ENCODE measurements around the gene RBBP8NL.

RBBP8NL gene

GRCh38 chr20:62387933-62388635 is 39.3 kb downstream of the RBBP8NL start:
- Histone ChIP-seq H3K4me1 (ENCODE audit: control insufficient read depth, insufficient read depth, low read length, poor library complexity, severe bottlenecking) (peaks cover 14% of the 10 kb centered on the region), H3K4me3 (ENCODE audit: extremely low read depth, insufficient read depth, low read length, poor library complexity, severe bottlenecking) (peak overlapping the region; percentile 99), H3K9me3 (ENCODE audit: control insufficient read depth, low read length) (no peaks in the 10 kb centered on the region), H3K36me3 (ENCODE audit: control insufficient read depth, insufficient read depth, low read length) (peaks cover 55% of the 10 kb centered on the region), H3K27ac (ENCODE audit: low read depth, low read length, severe bottlenecking) (no peak overlapping the region)
- 81 to 85% methylated on average over 15 to 17 of the region's 20 CpGs for WGBS, 2 experiments (ENCODE audit: insufficient coverage in 2 of 2)

GRCh38 chr20:62387219-62387913 is 40.0 kb downstream of the RBBP8NL start:
- peaks cover 55% of the 10 kb centered on the region for H3K36me3 ChIP-seq (ENCODE audit: control insufficient read depth, insufficient read depth, low read length)
- H3K27ac ChIP-seq (ENCODE audit: low read depth, low read length, severe bottlenecking): peak overlapping the region; percentile 18
- no peaks in the 10 kb centered on the region for H3K9me3 ChIP-seq (ENCODE audit: control insufficient read depth, low read length)
- peak overlapping the region; percentile 99 for H3K4me3 ChIP-seq (ENCODE audit: extremely low read depth, insufficient read depth, low read length, poor library complexity, severe bottlenecking)
- 4 to 6% methylated on average over 30 to 36 of the region's 47 CpGs for WGBS, 2 experiments (ENCODE audit: insufficient coverage in 2 of 2)
- peaks cover 14% of the 10 kb centered on the region for H3K4me1 ChIP-seq (ENCODE audit: control insufficient read depth, insufficient read depth, low read length, poor library complexity, severe bottlenecking)

DNA sequence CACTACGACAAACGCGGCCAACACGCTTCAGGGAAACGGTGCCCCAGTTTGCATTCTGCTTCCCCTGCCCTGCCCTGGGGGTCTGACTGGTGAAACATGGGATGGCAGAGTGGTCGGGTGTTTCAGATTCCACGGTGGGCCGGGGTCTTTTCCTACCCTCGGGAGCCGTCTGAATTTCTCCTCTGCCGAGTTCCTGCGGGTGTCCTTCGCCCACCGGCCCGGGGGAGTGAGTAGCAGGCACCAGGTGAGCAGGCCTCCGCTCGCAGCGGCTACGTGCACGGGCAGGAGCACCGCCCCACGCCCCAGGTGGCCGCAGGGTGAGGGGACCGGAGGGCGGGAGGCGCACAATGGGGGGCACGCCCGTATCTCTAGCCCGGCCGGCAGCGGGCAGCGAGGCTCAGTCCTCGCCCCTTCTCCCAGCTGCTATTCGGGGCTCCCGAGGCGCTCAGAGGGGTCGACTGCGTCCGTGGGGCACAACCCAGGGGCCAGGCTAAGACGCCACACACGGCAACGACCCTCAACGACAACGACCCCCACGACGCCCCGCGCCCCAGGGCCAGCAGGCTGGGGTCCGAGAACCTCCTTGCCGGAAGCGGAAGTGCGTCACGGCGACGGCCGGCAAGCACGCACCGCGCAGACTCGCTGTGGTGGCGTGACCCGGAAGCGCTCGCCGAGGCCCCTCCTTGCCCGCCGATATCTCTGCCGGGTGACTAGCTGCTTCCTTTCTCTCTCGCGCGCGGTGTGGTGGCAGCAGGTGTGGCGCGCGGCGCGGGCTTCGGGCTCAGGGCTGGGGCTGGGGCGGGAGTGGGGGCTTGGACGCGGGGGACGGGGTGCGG is 40.7 kb downstream of the RBBP8NL start, which contains the start of gene RPS21:
TSS of gene RPS21 (plus strand) at position 721 of the 836 bp plus-strand sequence. CDS start 236 bp downstream, outside the sequence.
- Histone ChIP-seq H3K27ac (ENCODE audit: low read depth, low read length, severe bottlenecking) (peak within 1 kb of the TSS; percentile 83), H3K4me3 (ENCODE audit: extremely low read depth, insufficient read depth, low read length, poor library complexity, severe bottlenecking) (peak within 1 kb of the TSS; percentile 99), H3K4me1 (ENCODE audit: control insufficient read depth, insufficient read depth, low read length, poor library complexity, severe bottlenecking) (peaks cover 16% of the 10 kb centered on the region), H3K36me3 (ENCODE audit: control insufficient read depth, insufficient read depth, low read length) (peaks cover 62% of the 10 kb centered on the region), H3K9me3 (ENCODE audit: control insufficient read depth, low read length) (no peaks in the 10 kb centered on the region)
- WGBS, 2 experiments (ENCODE audit: insufficient coverage in 2 of 2): 0 to 1% methylated on average over 57 to 71 of the region's 83 CpGs

GRCh38 chr20:62382306-62383198 is 44.8 kb downstream of the RBBP8NL start:
- H3K4me1 ChIP-seq (ENCODE audit: control insufficient read depth, insufficient read depth, low read length, poor library complexity, severe bottlenecking): peaks cover 26% of the 10 kb centered on the region
- H3K4me3 ChIP-seq (ENCODE audit: extremely low read depth, insufficient read depth, low read length, poor library complexity, severe bottlenecking): no peak overlapping the region
- WGBS, 2 experiments (ENCODE audit: insufficient coverage in 2 of 2): 65 to 67% methylated on average over 12 to 15 of the region's 18 CpGs
- peaks cover 24% of the 10 kb centered on the region for H3K36me3 ChIP-seq (ENCODE audit: control insufficient read depth, insufficient read depth, low read length)
- H3K27ac ChIP-seq (ENCODE audit: low read depth, low read length, severe bottlenecking): no peak overlapping the region
- H3K9me3 ChIP-seq (ENCODE audit: control insufficient read depth, low read length): no peaks in the 10 kb centered on the region

- Histone ChIP-seq H3K4me1 (ENCODE audit: control insufficient read depth, insufficient read depth, low read length, poor library complexity, severe bottlenecking) (peaks cover 33% of the 10 kb centered on the region), H3K9me3 (ENCODE audit: control insufficient read depth, low read length) (no peaks in the 10 kb centered on the region), H3K4me3 (ENCODE audit: extremely low read depth, insufficient read depth, low read length, poor library complexity, severe bottlenecking) (no peak overlapping the region), H3K36me3 (ENCODE audit: control insufficient read depth, insufficient read depth, low read length) (peaks cover 22% of the 10 kb centered on the region), H3K27ac (ENCODE audit: low read depth, low read length, severe bottlenecking) (peak overlapping the region; percentile 77)
- 94 to 98% methylated on average over 5 to 6 of the region's 6 CpGs for WGBS, 2 experiments (ENCODE audit: insufficient coverage in 2 of 2)
Observed at GRCh38 chr20:62381842-62382241, 45.5 kb downstream of the RBBP8NL start.

- 67 to 71% methylated on average over 8 to 14 of the region's 16 CpGs for WGBS, 2 experiments (ENCODE audit: insufficient coverage in 2 of 2)
- Histone ChIP-seq H3K27ac (ENCODE audit: low read depth, low read length, severe bottlenecking) (peak overlapping the region; percentile 77), H3K9me3 (ENCODE audit: control insufficient read depth, low read length) (no peaks in the 10 kb centered on the region), H3K4me1 (ENCODE audit: control insufficient read depth, insufficient read depth, low read length, poor library complexity, severe bottlenecking) (peaks cover 39% of the 10 kb centered on the region), H3K4me3 (ENCODE audit: extremely low read depth, insufficient read depth, low read length, poor library complexity, severe bottlenecking) (no peak overlapping the region), H3K36me3 (ENCODE audit: control insufficient read depth, insufficient read depth, low read length) (peaks cover 22% of the 10 kb centered on the region)
Observed at GRCh38 chr20:62381202-62381797, 46.0 kb downstream of the RBBP8NL start.

GRCh38 chr20:62378215-62378614 is 49.1 kb downstream of the RBBP8NL start:
- Histone ChIP-seq H3K4me3 (ENCODE audit: extremely low read depth, insufficient read depth, low read length, poor library complexity, severe bottlenecking) (no peak overlapping the region), H3K27ac (ENCODE audit: low read depth, low read length, severe bottlenecking) (no peak overlapping the region), H3K36me3 (ENCODE audit: control insufficient read depth, insufficient read depth, low read length) (peaks cover 10% of the 10 kb centered on the region), H3K9me3 (ENCODE audit: control insufficient read depth, low read length) (no peaks in the 10 kb centered on the region), H3K4me1 (ENCODE audit: control insufficient read depth, insufficient read depth, low read length, poor library complexity, severe bottlenecking) (peaks cover 50% of the 10 kb centered on the region)
- 87 to 90% methylated on average over 22 of the region's 22 CpGs for WGBS, 2 experiments (ENCODE audit: insufficient coverage in 2 of 2)

- no peaks in the 10 kb centered on the region for H3K9me3 ChIP-seq (ENCODE audit: control insufficient read depth, low read length)
- H3K4me3 ChIP-seq (ENCODE audit: extremely low read depth, insufficient read depth, low read length, poor library complexity, severe bottlenecking): no peak overlapping the region
- H3K36me3 ChIP-seq (ENCODE audit: control insufficient read depth, insufficient read depth, low read length): peaks cover 10% of the 10 kb centered on the region
- peaks cover 50% of the 10 kb centered on the region for H3K4me1 ChIP-seq (ENCODE audit: control insufficient read depth, insufficient read depth, low read length, poor library complexity, severe bottlenecking)
- no peak overlapping the region for H3K27ac ChIP-seq (ENCODE audit: low read depth, low read length, severe bottlenecking)
- 94 to 96% methylated on average over 13 to 15 of the region's 15 CpGs for WGBS, 2 experiments (ENCODE audit: insufficient coverage in 2 of 2)
Observed at GRCh38 chr20:62377615-62378178, 49.6 kb downstream of the RBBP8NL start.

GRCh38 chr20:62377064-62377461 is 50.3 kb downstream of the RBBP8NL start:
- H3K4me1 ChIP-seq (ENCODE audit: control insufficient read depth, insufficient read depth, low read length, poor library complexity, severe bottlenecking): peaks cover 50% of the 10 kb centered on the region
- 97% methylated on average over 10 to 16 of the region's 17 CpGs for WGBS, 2 experiments (ENCODE audit: insufficient coverage in 2 of 2)

More at GRCh38 chr20:62377064-62377461, 50.3 kb downstream of the RBBP8NL start:
- Histone ChIP-seq H3K27ac (ENCODE audit: low read depth, low read length, severe bottlenecking) (peak overlapping the region; percentile 86), H3K9me3 (ENCODE audit: control insufficient read depth, low read length) (no peaks in the 10 kb centered on the region), H3K4me3 (ENCODE audit: extremely low read depth, insufficient read depth, low read length, poor library complexity, severe bottlenecking) (no peak overlapping the region), H3K36me3 (ENCODE audit: control insufficient read depth, insufficient read depth, low read length) (peaks cover 7% of the 10 kb centered on the region)
